OCI-LY3 (cell line): Measurements from ENCODE around the gene TBC1D22B.

Source experiments
- CTCF ChIP-seq: fragments of 200-600, 300-600 bp; sonication (generic); IDR thresholded peaks from 2 replicates; pipeline ENCODE4 v1.5.1; 2014; ENCODE audit warnings: antibody characterized with exemption, low read length, low read depth
- EZH2phosphoT487 ChIP-seq: fragments of 200-600 bp; shearing (Covaris generic); IDR thresholded peaks from 2 replicates; pipeline ENCODE4 v1.6.1; 2018; ENCODE audit warnings: antibody characterized with exemption, mixed run types, low read depth

DNA sequence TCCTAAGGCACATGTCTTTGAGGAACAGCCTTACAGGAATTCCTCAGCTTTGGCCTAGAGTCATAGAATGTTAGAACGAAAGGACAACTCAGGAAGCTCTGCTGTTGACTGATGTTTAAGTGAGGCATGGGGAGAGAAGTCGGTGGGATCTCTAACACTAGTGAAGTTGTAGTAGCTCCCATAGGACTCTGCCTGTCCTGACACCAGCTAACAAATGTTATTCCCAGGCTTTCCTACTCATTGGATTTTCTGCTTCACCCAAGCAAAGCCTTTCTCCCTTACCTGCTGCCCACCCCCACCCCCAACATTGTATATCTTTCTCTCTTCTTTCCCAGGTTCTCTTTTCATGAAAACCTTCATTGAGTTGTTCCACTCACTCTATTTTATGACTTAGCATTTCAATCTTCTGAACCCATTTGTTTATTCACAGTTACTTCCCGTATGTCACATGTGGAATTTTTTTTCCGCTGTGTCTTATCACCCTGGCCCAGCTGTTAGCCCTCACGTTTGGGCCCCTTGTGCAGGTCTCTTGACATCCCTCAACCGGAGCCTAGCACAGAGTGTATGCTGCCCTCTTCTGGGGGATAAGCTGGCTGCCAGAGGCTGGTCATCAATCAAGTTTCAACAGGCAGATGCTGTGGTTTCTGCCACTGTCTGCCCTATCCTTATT lies 57.0 kb downstream of the TBC1D22B start:
- peak; percentile 82 for TF ChIP-seq CTCF
- no peak for TF ChIP-seq EZH2phosphoT487
